Kidney capillary endothelial cell (primary cell): ENCODE data around the gene GFER.
"Not testable (repeated sequence)": the region's sequence is repeated elsewhere in the genome, so short reads cannot be mapped to it uniquely, and the experiment has no call there.

Experiments
- DNase-seq: peaks from one replicate; pipeline ENCODE4 v3.0.0-alpha.2; 2018; ENCODE audit warnings: low spot score

The GFER gene

GRCh38 chr16:2027024-2028010 is 43.3 kb downstream of the GFER start:
- no peak for DNase-seq

GRCh38 chr16:2028146-2028545 is 44.2 kb downstream of the GFER start:
- DNase-seq = no peak

GRCh38 chr16:2028620-2029220 is 44.7 kb downstream of the GFER start:
- no peak for DNase-seq

- no peak for DNase-seq
These were observed 45.4 kb downstream of the GFER start for GRCh38 chr16:2029350-2029749.

GRCh38 chr16:2030036-2030435 is 46.0 kb downstream of the GFER start:
- DNase-seq = no peak

GRCh38 chr16:2031081-2031577 is 47.1 kb downstream of the GFER start:
- DNase-seq = no peak

- DNase-seq = no peak
These were observed 48.5 kb downstream of the GFER start for GRCh38 chr16:2032285-2033056.

GRCh38 chr16:2033057-2033908 is 49.3 kb downstream of the GFER start:
- no peak for DNase-seq

- not testable (repeated sequence) for DNase-seq
These were observed 50.1 kb downstream of the GFER start for GRCh38 chr16:2033909-2034695.

GRCh38 chr16:2034696-2035430 is 50.9 kb downstream of the GFER start:
- no peak for DNase-seq

GRCh38 chr16:2035431-2036199 is 51.6 kb downstream of the GFER start:
- no peak for DNase-seq

- no peak for DNase-seq
These were observed 52.4 kb downstream of the GFER start for GRCh38 chr16:2036200-2036966.

- no peak for DNase-seq
These were observed 53.1 kb downstream of the GFER start for GRCh38 chr16:2037115-2037514.
